Bone marrow (tissue), 2 donors: Measurements from ENCODE around the gene BIK.
"Not testable (repeated sequence)": the region's sequence is repeated elsewhere in the genome, so short reads cannot be mapped to it uniquely, and the experiment has no call there.

ENCODE experiments used
- DNase-seq, 2 donors: peaks; one replicate each; lab custom pipeline; 2025; lab: John Stamatoyannopoulos, UW

The BIK gene

DNA sequence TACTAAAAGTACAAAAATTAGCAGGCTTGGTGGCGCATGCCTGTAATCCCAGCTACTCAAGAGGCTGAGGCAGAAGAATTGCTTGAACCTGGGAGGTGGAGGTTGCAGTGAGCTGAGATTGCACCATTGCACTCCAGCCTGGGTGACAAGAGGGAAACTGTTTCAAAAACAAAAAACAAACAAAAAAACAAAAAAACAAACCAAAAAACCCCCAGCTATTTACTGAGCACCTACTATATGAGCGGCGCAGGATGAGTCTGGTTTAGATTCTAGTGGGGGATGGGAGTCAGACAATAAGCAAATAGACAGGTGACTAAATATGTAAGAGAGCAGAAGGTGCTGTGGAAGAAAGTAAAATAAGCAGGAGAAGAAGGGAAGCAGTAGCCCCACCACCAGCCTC lies 5.6 kb upstream of the BIK start:
- not testable (repeated sequence) for DNase-seq

DNA sequence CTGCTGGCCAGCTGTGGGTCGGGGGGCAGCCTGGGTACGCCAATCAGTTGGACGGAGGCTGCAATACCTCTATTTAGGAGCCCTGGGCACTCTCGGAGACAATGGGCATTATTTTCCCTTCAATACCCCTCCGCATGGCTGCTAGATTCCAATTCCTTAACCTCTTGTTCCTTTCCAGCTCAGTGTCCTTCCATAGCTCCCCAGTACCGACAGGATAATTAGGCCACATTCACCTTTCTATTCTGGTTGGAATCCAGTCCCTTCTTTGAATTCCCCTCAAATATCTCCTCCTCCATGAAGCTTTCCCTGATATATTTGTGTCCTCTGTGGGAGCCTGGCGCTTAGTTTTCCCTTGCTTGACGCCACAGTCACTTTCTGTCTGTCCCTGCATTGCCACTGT lies 4.2 kb upstream of the BIK start:
- DNase-seq: no peak

- DNase-seq: no peak
Observed at GRCh38 chr22:43109511-43109910, 1.0 kb upstream of the BIK start.

DNA sequence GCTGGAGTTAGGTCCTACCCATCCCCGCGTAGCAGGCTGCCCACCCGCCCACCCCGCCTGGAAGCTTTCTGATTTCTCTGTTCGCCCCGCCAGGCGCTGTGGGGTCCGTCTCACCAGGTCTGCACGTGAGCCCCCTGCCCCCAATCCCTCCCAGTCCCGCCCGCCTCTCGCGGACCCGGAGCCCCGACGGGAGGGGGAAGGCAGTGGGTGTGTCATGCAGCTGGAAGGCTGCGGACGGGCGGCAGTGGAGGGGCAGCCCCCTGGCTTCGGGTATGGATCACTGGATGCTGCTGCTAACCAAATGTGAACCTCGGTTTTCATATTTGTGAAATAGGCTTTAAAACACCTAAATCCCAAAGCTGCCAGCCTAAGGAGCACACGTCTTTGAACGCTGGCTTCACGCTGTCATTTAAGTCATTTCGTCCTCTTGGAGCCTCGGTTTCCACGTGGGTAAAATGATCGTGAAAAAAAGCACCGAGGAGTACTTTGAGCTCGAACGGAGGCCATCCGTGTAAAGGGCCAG lies 568 bp upstream of the BIK start:
- no peak for DNase-seq

DNA sequence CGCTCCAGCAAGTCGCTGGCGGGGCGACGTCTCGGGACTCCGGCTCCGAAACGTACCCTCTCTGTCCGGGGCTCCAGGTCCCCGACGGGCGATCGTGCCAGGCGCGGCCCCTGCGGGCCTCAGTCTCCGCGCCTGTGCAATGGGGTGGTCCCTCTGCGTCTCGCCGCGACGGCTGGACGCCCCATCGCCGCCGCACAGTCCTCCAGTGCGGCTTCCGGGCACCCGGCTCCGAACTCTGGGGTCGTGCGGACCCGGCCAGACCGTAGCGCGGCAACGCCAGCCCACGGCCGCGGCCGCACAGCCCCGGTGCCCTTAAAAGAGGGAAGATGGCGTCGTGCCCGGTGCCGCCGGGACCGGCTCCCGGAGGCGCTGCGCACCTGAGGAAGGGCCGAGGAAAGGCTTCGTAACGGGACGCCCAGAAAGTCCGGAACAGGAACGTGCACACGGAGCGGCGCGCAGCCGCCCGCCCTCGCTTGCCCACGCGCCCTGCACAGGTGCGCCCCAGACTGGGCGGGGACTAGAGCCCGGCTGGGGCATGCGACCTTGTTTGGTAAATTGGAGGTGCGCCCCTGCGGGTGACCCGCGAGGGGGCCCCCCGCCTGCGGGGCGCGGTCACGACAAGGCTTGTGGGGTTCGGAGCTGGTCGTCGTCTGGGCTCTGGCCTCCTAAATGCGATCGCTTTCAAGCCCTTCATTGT lies 525 bp downstream of the BIK start:
- DNase-seq: no peak

DNA sequence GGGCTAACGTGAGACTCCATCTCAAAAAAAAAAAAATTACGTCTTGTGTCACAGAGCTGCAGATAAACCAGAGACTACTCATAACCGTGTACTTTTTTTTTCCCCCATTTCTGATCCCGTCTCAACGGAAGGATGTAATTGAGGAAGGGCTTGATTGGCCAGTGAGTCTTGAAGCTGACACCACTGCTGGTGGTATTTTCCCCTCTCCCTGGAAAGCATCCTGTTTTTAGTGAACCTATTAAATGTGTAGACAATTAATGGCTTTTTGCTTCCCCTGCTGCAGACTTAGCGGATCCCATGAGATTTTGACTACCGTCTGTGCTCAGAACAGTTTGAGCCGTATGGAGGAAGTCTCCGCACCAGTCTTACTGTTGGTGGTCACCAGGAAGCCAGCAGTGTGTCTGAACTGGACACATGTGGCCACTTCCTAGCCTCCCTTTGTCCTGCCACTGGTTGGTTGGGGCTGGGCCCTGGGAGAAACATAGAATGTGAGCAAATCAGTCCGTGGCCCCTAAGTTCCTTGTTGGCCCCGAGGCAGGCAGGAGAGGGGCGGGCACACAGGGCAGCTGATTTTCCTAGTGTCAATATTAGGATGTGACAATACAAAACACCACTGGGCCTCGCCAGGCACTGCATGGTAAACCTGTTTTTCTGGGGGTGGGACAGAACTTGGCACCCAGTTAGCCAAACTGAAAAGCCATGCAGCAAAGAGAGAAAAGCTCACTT lies 3.1 kb downstream of the BIK start:
- no peak for DNase-seq

DNA sequence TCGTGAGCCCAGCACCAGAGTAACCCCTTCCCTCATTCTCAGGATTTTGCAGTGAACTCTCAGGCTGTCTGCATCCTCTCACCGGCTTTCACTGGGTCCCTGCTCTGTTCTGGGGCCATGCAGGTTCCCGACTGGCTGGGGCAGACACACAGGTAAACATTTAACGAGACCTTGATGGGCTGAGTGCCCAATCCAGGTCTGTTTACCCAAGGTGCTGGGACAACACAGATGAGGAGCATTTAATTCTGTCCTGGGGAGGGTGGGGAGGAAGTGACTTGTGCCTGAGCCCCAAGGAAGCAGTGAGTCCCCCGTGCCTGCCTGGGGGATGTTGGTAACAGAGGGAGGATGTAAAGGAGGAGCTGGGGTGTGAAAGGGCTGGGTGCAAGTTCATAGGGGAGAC lies 4.4 kb downstream of the BIK start:
- no peak for DNase-seq

DNA sequence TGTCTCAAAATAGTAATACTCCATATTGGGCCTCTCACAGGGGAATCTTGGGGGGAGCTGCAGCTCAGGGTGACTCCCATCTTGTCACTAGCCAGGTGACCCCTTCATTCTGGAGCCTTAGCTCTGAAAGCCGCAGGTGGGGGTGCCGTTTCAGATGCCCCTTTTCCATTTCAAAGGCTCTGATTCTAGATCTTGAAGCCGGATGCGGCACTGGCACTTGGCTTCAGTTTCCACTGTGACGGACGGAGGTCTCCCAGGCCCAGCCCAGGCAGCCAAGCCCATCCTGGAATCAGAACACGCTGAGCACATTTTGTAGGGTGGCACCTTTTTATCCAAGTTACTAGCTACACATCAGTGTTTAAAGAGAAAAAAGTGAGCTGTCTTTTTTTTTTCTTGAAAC lies 6.4 kb downstream of the BIK start:
- DNase-seq: no peak

- no peak for DNase-seq
Observed at GRCh38 chr22:43118024-43118849, 7.7 kb downstream of the BIK start.

GRCh38 chr22:43118953-43119458 lies 8.5 kb downstream of the BIK start:
- no peak for DNase-seq

DNA sequence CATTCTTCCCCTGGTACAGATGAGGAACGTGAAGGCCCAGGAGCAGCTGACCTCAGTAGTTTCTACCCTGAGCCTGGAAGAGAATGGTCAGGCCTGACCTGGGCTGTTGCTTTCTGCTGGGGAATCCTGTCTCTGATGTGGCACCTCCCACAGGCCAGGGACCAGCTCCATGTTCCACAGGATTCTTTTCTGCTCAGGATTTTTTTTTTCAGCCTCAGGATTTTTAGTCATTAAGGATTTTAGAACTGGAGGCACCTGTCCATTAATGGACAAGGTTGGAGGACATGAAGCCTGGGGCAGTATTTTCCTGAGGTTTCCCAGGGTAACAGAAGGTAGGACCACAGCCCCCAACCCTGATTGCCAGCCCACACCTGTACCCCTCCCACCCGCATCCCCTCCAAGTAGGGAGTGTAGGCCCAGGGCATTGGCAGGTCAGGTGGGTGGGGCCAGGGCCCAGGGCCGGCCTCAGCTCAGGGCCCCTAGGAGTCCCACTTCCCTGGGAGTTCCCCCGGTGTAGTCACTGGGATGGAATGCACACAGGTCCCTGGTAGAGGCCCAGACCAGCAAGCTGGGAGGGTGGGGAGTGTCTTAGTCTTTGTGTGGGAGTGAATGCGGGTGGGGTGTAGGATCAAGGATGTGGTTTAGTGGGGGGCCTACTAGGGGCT lies 16.1 kb downstream of the BIK start:
- no peak for DNase-seq

DNA sequence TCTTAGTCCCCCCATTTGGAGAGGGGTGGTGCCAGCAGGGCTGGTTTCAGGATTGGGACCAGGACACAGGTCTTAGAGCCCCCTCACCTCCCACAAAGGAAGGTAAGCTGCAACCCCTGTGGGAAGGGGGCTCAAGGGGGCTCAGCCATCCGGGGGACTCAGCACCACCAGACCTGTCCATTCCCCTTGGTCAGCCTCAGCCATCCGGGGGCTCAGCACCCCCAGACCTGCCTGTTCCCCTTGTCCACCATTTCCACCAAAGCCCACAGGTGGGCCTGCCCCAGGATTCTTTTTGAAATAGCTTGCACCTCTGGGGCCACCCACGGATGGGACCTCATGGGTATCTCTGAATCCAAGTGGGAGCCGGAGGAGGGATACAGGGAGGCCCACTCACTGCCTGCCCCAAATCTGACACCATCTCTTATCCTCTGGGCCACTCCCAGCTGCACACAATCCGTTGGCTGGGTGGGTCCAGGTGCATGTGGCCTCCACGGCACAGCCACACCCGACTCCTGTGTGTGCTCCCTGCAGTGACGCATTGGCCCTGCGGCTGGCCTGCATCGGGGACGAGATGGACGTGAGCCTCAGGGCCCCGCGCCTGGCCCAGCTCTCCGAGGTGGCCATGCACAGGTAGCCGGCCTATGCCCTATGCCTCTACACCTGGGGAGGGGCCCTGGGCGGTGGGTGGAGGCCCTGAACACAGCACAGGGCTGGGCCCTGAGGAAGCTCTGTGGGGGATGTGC lies 16.8 kb downstream of the BIK start:
- no peak for DNase-seq

- no peak for DNase-seq
Observed at GRCh38 chr22:43128116-43128515, 17.6 kb downstream of the BIK start.

DNA sequence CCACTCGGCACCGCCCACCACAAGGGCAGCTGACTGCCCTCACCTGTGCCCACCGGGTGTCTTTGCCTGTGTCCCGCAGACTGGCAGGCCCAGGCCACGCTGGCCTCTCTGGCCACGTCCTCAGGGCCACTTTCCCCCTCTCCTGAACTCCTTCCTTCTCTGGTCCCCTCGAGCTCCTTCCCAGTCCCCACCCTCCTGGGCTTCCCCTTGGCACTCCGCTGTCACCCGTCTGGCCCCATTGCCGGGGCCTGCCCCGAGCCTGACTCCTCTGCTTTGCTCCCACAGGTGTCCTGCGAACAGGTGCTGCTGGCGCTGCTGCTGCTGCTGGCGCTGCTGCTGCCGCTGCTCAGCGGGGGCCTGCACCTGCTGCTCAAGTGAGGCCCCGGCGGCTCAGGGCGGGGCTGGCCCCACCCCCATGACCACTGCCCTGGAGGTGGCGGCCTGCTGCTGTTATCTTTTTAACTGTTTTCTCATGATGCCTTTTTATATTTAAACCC lies 18.4 kb downstream of the BIK start:
- DNase-seq: no peak

GRCh38 chr22:43129426-43130425 lies 19.2 kb downstream of the BIK start:
- DNase-seq: no peak

DNA sequence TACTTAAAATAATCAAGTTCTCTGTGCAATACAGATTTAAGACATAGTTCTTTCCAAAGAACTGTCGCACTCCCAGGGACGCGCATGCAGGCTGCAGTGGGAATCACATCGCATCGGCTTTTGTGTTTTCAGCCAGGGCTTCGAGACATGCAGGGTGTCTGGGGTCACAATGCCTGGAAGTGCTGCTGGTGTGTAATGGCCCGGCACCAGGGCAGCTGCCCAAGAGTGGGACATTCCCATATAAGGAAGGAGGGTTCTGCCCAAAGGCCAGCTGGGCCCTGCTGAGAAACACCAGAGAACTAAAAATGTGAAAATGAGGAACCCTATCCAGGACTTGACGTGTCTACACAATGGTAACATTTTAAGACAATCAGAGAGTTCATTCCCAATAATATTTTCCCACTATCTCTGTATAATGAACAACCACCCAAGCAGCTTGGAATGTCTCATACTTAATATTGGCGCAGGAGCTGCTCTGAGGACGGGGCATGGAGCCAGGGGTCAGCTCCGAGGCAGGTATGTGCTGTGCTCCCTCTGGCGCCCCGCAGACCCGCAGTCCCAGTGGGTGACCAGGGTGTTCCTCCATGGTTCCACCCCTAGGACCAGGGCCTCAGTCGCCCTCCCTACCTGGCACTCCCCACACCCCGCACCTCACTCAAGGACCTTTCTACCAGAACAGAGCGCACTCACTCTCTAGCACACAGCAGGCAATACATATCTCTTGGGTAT lies 21.4 kb downstream of the BIK start:
- no peak for DNase-seq

GRCh38 chr22:43133401-43133800 lies 22.9 kb downstream of the BIK start:
- DNase-seq: no peak

GRCh38 chr22:43134553-43134952 lies 24.0 kb downstream of the BIK start:
- no peak for DNase-seq

GRCh38 chr22:43135565-43135964 lies 25.0 kb downstream of the BIK start:
- DNase-seq: no peak
